Right ventricle myocardium superior (tissue), 1 donor: ENCODE data around the gene DHRS1. TPM values are rescaled to one million over a fixed set of nuclear protein-coding genes. Genes with fewer than 3 reads are reported as not detected.
A peak's percentile ranks its signal among the peaks of the same experiment; 100 is the strongest.

Experiments used
- ATAC-seq: fragments of 200-7000 bp; cut with Tn5 transposase; one replicate; pipeline ENCODE4 v1.9.1; 2020; ENCODE audit warnings: mild to moderate bottlenecking; ENCODE audit not compliant: poor library complexity
- DNase-seq: peaks from one replicate; pipeline ENCODE4 v3.0.0-alpha.2; 2020
- intact Hi-C: fragments of 100-400 bp; cut with DNase I; formaldehyde crosslinking; loops from one replicate; pipeline ENCODE4 v1.11.2; 2022
- long read RNA-seq: library from polyadenylated mRNA; unstranded; transcript quantifications from one replicate; pipeline ENCODE4 v2.0.0, GENCODE V29; 2021
- total RNA-seq: library from RNA; stranded (reverse); fragmentation: NEBNext Ultra II Directional; extraction: Animal tissue kit (Norgen Biotek cat#: 25700); gene quantifications from one replicate; pipeline ENCODE4 v1.2.1, GENCODE V29; 2021
- donor health status: DM: no; HTN: yes; CAD: no; lungs with severe emphysema.

DHRS1 gene
- total RNA-seq, result 5.2 TPM
- long read RNA-seq, partial matches to known transcripts, result 1 of 7 reads
- long read RNA-seq, other reads (novel, unspliced or antisense), result 2 of 7 reads

GRCh38 chr14:24299255-24300191, at the start of gene DHRS1, which contains the start of gene NOP9:
TSS of gene DHRS1 (minus strand) at chr14:24299780. CDS start at chr14:24299106, 674 bp downstream.
TSS of gene NOP9 (plus strand) at chr14:24299850. CDS start at chr14:24299955, 105 bp downstream.
- ATAC-seq, result peak; percentile 95
- intact Hi-C loops, result no loop called here

GRCh38 chr14:24348186-24348585, 48.6 kb upstream of the DHRS1 start:
- DNase-seq (no peak), ATAC-seq (no peak)
- intact Hi-C loops, result no loop called here

More at GRCh38 chr14:24299255-24300191, at the start of gene DHRS1, which contains the start of gene NOP9:
- peak; percentile 96 for DNase-seq

- DNase-seq (no peak), ATAC-seq (no peak)
- intact Hi-C loops, result no loop called here
These were observed 47.6 kb upstream of the DHRS1 start for GRCh38 chr14:24347134-24347533.

GRCh38 chr14:24343795-24344660, 44.4 kb upstream of the DHRS1 start:
- no peak for ATAC-seq
- intact Hi-C loops, result no loop called here

GRCh38 chr14:24342889-24343288, 43.3 kb upstream of the DHRS1 start:
- intact Hi-C loops, result no loop called here
- no peak for ATAC-seq
- no peak for DNase-seq

More at GRCh38 chr14:24343795-24344660, 44.4 kb upstream of the DHRS1 start:
- DNase-seq, result no peak

GRCh38 chr14:24340606-24341005, 41.0 kb upstream of the DHRS1 start:
- no peak for ATAC-seq
- intact Hi-C loops, result no loop called here

GRCh38 chr14:24339284-24340151, 39.9 kb upstream of the DHRS1 start, which contains the start of gene RIPK3:
TSS of gene RIPK3 (minus strand) at chr14:24339991. CDS start at chr14:24339826, 165 bp downstream.
- ATAC-seq (peak; percentile 69), DNase-seq (peak; percentile 77)
- intact Hi-C loops, result no loop called here

More at GRCh38 chr14:24340606-24341005, 41.0 kb upstream of the DHRS1 start:
- no peak for DNase-seq

- DNase-seq (no peak), ATAC-seq (no peak)
- intact Hi-C loops, result no loop called here
These were observed 39.3 kb upstream of the DHRS1 start for GRCh38 chr14:24338843-24339242.

GRCh38 chr14:24337824-24338175, 38.2 kb upstream of the DHRS1 start:
- no peak for DNase-seq
- no peak for ATAC-seq
- intact Hi-C loops, result no loop called here

- DNase-seq, result no peak
- ATAC-seq, result no peak
- intact Hi-C loops, result no loop called here
These were observed 37.7 kb upstream of the DHRS1 start for GRCh38 chr14:24337144-24337823.

- DNase-seq (no peak), ATAC-seq (no peak)
- intact Hi-C loops, result no loop called here
These were observed 36.0 kb upstream of the DHRS1 start for GRCh38 chr14:24335461-24336171.

GRCh38 chr14:24334431-24335291, 35.1 kb upstream of the DHRS1 start, which contains the start of gene ADCY4:
TSS of gene ADCY4 (minus strand) at chr14:24335071. CDS start at chr14:24334652, 419 bp downstream.
- DNase-seq (peak; percentile 76), ATAC-seq (peak; percentile 24)
- intact Hi-C loops, result no loop called here

- intact Hi-C loops, result loop anchor here (2.0 kb wide), 1 partner anchor 104 kb away; no protein-coding TSS in a partner anchor
- ATAC-seq, result peak; percentile 75
- peak; percentile 72 for DNase-seq
These were observed 32.9 kb upstream of the DHRS1 start for GRCh38 chr14:24332268-24332993.

GRCh38 chr14:24331731-24332267, 32.2 kb upstream of the DHRS1 start:
- no peak for DNase-seq
- no peak for ATAC-seq
- intact Hi-C loops, result loop anchor here (2.0 kb wide), 1 partner anchor 105 kb away; no protein-coding TSS in a partner anchor
